PFSK-1 (cell line): ENCODE results near the gene PTPN6.

Experiments
- FOXP2 ChIP-seq: optimal IDR thresholded peaks from 2 replicates; pipeline ENCODE3; 2011; ENCODE audit warnings: borderline replicate concordance, control low read depth, inconsistent platforms; ENCODE audit not compliant: insufficient read depth; ENCODE audit errors: extremely low read length, extremely low read depth
- POLR2AphosphoS5 ChIP-seq: IDR thresholded peaks from 2 replicates; pipeline ENCODE4 v1.6.1; 2012; ENCODE audit warnings: low read depth, mild to moderate bottlenecking, control low read depth, low read length, moderate library complexity
- REST ChIP-seq, 2 experiments: IDR thresholded peaks; 2 replicates each; pipeline versions ENCODE4 v1.6.1 to v1.8.0; 2011 to 2012; ENCODE audit warnings: low read depth in 2 of 2, low read length in 2 of 2, control low read depth in 1 of 2, inconsistent platforms in 1 of 2, mild to moderate bottlenecking in 1 of 2, moderate library complexity in 1 of 2; ENCODE audit not compliant: insufficient read depth in 1 of 2
- SIN3A ChIP-seq: IDR thresholded peaks from 2 replicates; pipeline ENCODE4 v1.6.1; 2012; ENCODE audit warnings: mild to moderate bottlenecking, low read length, moderate library complexity, borderline replicate concordance; ENCODE audit not compliant: insufficient read depth
- TAF1 ChIP-seq: IDR thresholded peaks from 2 replicates; pipeline ENCODE4 v1.6.1; 2012; ENCODE audit warnings: low read length, control low read depth, borderline replicate concordance; ENCODE audit not compliant: insufficient read depth

Gene PTPN6

GRCh38 chr12:6905414-6906040 is 45.6 kb upstream of the PTPN6 start:
- TF ChIP-seq SIN3A (no peak), REST (IDR thresholded peaks at IDR 0.05; ENCODE audit: insufficient read depth in 1 of 2, low read depth in 2 of 2, low read length in 2 of 2) (no peak), TAF1 (no peak), POLR2AphosphoS5 (no peak)

- TF ChIP-seq FOXP2 (no peak), POLR2AphosphoS5 (no peak), TAF1 (no peak), REST (IDR thresholded peaks at IDR 0.05; ENCODE audit: insufficient read depth in 1 of 2, low read depth in 2 of 2, low read length in 2 of 2) (no peak), SIN3A (no peak)
These were observed 41.6 kb upstream of the PTPN6 start for GRCh38 chr12:6909421-6910145.

GRCh38 chr12:6912164-6912935 is 38.8 kb upstream of the PTPN6 start:
- TF ChIP-seq POLR2AphosphoS5 = no peak

- TF ChIP-seq REST (IDR thresholded peaks at IDR 0.05; ENCODE audit: insufficient read depth in 1 of 2, low read depth in 2 of 2, low read length in 2 of 2) (no peak), TAF1 (no peak), FOXP2 (no peak), POLR2AphosphoS5 (no peak), SIN3A (no peak)
These were observed 36.8 kb upstream of the PTPN6 start, which contains the start of gene ENO2 for GRCh38 chr12:6914246-6914946. ENO2 (plus strand) TSS chr12:6914580; CDS start chr12:6915833, 1,253 bp downstream.
